UCSD-AML1 (cell line): ENCODE results near the gene JMJD8.

Experiments
- DNase-seq: peaks from one replicate; lab custom pipeline; 2025; ENCODE audit not compliant: unreplicated experiment; lab: John Stamatoyannopoulos, UW

Gene JMJD8

GRCh38 chr16:684071-684794, at the start of gene JMJD8:
Gene JMJD8 (minus strand): TSS chr16:684334. CDS start chr16:684319, 15 bp downstream.
- DNase-seq, result peak; percentile 93

GRCh38 chr16:733382-734207, 49.5 kb upstream of the JMJD8 start:
- DNase-seq, result peak; percentile 19

- DNase-seq, result no peak
Observed at GRCh38 chr16:732936-733335, 48.8 kb upstream of the JMJD8 start.

GRCh38 chr16:732332-732731, 48.2 kb upstream of the JMJD8 start:
- no peak for DNase-seq

GRCh38 chr16:730666-731509, 46.8 kb upstream of the JMJD8 start:
- DNase-seq, result no peak

- DNase-seq, result no peak
Observed at GRCh38 chr16:729768-730665, 45.9 kb upstream of the JMJD8 start.

- no peak for DNase-seq
Observed at GRCh38 chr16:728890-729744, 45.0 kb upstream of the JMJD8 start.

- DNase-seq, result peak; percentile 53
Observed at GRCh38 chr16:728131-728889, 44.2 kb upstream of the JMJD8 start.

GRCh38 chr16:727291-727977, 43.3 kb upstream of the JMJD8 start:
- no peak for DNase-seq

- peak; percentile 65 for DNase-seq
Observed at GRCh38 chr16:726438-727290, 42.5 kb upstream of the JMJD8 start, which contains the start of the genes CCDC78 and HAGHL. Gene CCDC78 (minus strand): TSS chr16:726443. CDS start chr16:726367, 76 bp downstream. Gene HAGHL (plus strand): TSS chr16:727106. CDS start chr16:727510, 404 bp downstream.

- DNase-seq, result no peak
Observed at GRCh38 chr16:726188-726437, 42.0 kb upstream of the JMJD8 start.

- DNase-seq, result no peak
Observed at GRCh38 chr16:725463-726187, 41.5 kb upstream of the JMJD8 start.

GRCh38 chr16:725041-725376, 40.9 kb upstream of the JMJD8 start:
- no peak for DNase-seq

GRCh38 chr16:724188-725040, 40.3 kb upstream of the JMJD8 start:
- no peak for DNase-seq

- DNase-seq, result no peak
Observed at GRCh38 chr16:723695-724094, 39.6 kb upstream of the JMJD8 start.
